GM10847 (cell line): ENCODE measurements around the gene HHIPL1.

Experiments used
- POLR2A ChIP-seq: IDR thresholded peaks from 2 replicates; pipeline ENCODE4 v1.6.1; 2011; ENCODE audit not compliant: insufficient read length; ENCODE audit errors: extremely low read depth

HHIPL1 gene

DNA sequence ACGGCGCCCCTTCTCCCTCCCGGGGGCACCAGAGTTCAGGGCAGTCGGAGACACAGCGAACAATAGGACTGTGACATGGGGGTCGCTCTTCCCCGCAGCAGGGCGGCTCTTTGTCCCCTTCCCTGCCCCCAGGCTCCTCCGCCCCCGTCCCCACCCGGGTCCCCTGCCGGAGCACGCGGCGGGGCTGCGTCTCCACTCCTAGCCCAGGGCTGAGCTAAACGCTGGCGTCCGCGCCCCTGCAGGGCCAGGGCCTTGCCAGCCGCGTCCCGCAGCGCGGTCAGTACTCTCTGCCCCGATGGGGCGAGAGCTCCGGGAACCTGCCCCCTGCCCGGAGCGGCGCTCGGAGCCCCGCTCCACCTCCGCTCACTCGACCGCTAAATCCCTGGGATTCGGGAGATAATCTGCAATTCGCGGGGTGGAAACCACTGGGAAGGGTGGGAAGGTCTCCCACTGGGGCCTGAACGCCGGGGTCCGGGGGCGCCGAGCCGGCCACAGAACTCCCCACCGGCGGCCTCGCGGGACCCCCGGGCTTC lies 40.1 kb upstream of the HHIPL1 start:
- TF ChIP-seq POLR2A = no peak

DNA sequence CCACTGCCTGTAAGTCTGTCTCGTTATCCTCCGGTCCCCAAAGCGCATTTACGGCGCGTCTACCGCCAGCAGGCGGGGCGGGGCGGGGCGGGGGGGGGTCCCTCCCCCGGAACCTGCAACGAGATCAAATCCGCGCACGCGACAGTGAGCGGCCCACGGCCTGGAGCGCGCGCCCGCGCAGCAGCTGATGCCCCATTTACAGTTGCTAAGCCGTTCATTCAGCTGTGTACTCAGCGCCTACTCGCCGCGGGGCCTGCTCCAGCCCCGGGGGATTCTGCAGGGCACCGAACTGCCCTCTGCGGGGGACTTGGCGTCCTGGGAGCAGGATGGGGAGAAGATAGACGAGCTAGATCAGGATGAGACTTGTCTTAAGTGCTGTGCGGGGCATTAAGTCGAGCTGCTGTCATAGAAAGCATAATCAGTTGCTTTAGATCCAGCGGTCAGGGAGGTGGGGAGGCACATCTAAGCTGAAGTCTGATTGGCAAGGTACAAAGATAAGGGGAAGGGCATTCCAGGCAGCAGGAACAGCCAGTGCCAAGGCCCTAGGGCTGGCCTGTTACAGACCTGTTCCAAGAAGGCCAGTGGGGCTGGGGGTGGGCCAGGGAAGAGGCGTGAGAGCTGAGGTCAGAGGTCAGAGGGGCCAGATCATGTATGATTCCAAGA lies 39.5 kb upstream of the HHIPL1 start:
- TF ChIP-seq POLR2A = no peak

DNA sequence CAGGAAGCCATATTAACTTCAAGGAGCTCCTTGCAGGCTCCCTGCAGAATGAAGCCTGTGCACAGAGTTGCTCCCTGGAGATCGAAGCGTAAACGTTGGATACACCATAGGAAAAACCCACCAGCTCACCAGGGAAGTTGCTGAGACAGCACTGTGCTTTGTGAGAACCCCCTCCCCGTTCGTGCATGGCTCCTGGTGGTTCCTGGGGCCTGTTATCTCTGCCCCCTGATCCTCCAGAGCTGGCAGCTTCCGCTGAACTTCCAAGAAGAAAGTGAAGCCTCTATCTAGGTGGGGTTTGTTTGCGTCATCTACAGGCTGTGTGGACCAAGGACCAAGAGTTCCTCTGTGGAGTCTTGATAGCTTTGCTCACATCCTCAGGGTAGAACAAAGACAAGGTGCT lies 38.6 kb upstream of the HHIPL1 start:
- no peak for TF ChIP-seq POLR2A

DNA sequence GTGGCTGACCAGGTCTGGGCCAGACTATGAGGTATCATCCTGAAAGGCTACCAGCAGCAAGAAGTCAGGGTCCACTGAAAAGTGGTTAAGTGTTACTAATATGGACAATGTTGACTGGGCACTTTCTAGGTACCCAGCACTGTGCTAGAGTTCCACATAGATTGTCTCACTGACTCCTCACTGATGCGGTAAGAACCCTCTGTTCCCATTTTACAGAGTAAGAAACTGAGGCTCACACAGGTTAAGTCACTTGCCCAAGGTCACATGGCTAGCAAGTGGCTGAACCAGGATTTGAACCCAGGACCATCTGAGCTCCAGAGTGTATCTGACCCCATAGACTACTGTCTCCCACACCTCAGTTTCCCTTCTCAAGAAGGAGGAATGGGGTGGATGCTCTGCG lies 36.3 kb upstream of the HHIPL1 start:
- TF ChIP-seq POLR2A = no peak

DNA sequence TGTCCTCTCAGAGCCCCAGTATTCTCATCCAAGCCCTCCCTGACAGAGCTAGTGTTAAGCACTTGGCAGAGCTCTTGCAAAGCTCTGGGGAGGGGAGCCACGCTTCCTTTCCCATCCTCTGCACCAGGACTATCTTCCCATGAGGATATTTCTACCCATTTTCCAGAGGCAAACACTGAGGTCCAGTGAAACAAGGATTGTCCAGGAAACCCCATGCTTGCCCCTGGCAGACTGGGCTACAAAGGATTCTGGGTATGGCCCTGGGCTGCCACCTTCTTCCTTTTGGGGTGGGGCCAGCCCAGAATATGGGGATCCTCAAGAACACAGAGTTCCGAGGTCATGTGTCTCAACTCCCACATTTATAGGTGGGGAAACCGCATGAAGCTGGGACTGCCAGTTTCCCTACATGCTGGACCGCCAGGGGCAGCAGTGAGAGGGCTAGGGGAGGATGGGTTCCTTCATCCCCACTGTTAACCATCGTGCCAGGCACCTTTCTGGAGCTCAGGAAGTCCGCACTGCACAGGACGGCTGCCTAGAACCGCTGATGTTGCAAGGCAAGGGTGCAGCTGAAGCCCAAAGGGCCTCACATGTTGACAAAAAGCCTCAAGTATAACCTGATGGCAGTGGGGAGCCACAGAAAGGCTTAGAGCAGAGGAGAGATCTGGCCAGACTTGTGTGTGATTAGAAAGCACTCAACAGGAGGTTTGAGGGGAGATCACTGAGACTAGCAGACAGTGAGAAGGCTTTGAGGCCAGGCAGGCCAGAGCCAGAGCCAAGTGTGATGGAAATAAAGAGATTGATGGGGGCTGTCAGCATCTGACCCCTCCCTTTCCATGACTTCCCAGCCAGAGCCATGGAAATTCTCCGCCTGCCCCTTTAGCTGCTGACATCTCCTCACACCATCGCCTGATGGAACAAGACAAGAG lies 35.4 kb upstream of the HHIPL1 start:
- no peak for TF ChIP-seq POLR2A

DNA sequence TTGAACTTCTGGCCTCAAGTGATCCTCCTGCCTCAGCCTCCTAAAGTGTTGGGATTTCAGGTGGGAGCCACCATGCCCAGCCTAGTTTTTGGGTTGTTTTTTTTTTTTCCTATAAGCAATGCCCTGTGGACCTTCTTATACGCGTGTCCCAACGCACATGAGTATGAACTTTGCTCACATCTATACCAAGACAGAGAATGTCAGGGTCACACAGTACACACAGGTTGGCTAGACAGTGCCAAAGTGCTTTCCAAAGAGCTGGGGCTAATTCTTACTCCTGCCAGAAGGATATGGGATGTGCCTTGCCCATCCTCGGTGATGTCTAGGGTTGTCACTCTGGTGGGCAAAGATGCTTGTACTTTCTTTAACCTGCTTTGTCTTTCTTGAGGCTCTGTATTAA lies 33.3 kb upstream of the HHIPL1 start:
- TF ChIP-seq POLR2A = no peak

DNA sequence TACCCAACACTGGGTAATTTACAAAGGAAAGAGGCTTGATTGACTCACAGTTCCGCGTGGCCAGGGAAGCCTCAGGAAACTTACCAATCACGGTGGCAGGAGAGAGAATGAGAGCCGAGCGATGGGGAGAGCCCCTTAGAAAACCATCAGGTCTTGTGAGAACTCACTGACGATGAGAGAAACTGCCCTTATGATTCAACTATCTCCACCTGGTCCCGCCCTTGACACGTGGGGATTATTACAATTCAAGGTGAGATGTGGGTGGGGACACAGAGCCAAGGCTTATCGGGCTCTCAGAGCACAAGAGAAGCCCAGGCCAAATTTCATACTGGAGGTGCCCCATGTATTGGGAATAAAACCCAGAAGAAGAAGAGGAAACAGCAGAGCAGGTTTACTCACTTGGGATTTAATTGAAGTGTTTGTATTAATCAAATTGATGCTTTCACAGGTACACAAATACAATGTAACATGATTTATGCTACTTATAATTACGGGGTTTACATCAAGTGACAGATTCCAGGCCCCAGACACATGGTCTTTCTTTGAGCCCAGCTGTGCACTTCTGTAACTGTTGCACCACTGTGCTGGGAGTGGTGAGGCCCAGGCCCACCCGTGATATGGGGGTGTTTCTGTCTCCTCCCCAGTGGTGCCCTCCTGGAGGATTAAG lies 32.7 kb upstream of the HHIPL1 start:
- no peak for TF ChIP-seq POLR2A

DNA sequence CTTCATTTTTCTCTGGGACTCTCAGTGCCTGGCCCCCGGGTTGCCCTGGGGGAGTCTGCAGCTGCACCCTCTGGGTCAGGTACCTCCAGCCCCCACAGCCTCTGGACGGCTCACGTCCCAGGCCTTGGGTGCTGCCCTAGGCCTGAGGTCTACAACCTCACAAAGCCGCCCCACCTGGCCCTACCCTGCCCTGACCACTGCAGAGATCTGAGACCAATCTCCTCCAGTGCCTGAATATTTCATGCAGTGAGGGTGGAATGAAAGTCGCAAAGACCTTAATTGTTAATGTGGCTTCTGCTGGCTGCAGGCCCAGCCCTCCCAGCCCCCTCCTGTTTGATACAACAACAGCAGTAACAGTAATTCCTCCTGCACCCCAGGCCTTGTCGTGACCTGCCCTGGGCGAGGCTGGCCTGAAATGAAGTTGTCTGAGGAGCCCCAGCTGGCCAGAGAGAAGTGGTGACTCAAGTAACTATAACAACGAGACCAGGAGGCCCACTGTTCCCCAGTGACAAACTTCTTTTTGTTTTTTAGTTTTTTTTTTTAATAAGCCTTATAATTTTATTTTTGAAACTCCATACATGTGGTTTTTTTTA lies 32.1 kb upstream of the HHIPL1 start:
- no peak for TF ChIP-seq POLR2A

DNA sequence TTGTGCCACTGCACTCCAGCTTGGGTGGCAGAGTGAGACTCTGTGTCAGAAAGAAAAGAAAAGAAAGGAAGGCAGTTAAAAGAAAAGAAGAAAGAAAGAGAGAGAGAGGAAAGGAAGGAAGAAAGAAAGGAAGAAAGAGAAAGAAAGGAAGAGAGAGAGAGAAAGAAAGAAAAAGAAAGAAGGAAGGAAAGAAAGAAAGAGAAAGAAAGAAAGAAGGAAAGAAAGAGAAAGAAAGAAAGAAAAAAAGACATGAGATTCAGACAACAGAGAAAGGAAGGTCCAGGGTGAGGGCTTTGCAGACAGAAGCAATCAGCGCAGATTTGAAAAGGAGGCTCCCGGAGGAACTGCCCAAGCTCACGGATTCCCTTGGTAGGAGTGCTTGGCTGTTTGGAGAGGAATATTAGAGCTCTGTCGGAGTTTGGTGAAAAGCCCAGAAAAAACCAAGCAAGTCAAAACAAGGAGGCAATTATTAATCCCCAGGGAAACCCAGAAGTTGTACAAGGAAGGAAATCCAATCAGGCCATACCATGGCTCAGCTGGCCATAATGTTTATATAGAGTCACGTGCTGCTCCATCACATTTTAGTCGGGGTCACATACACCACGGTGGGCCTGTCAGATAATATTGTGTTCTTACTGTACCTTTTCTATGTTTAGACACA lies 29.3 kb upstream of the HHIPL1 start:
- no peak for TF ChIP-seq POLR2A

DNA sequence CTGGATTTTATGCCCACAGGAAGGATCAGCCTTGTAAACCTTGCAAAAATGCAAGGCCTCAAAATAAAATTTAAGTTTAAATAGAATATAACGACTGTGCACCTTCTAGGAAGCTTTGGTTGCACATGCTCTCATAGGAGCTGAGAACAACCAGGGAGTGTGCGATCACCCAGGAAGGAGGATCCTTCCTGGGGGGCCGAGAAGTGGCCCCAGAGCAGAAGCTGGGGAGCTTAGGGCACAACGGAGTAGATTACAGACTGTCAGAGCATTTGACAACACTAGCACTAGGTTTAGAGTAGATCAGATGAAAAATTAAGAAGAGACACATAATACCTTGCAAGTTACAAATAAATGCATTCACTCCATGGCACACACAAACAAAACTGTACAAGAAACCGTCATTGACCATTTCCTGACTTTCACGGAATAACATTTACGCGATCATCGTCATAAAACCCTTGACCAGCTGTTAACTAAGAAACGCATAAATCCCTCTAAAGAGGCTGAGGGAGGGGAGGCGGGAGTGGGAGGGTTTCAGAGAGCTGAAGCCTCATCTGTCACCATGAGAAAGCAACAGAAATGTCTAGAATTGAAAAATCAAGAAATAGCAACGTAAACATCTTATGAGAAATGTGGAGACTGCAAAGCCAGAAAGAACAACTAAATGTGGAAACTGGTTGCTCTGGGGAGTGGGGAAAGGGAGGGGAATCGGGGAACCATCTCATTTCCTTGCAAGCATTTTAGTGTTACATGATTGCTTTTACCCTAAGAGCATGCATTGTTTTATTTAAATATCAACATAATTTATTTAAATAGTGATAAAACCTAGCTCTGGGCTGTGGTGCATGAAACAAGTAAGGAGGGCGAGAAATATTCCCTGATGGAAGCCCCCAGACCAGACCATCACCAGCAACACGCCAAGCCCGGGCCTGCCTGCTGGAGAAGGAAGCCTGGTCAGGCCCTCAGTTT lies 27.8 kb upstream of the HHIPL1 start:
- no peak for TF ChIP-seq POLR2A

DNA sequence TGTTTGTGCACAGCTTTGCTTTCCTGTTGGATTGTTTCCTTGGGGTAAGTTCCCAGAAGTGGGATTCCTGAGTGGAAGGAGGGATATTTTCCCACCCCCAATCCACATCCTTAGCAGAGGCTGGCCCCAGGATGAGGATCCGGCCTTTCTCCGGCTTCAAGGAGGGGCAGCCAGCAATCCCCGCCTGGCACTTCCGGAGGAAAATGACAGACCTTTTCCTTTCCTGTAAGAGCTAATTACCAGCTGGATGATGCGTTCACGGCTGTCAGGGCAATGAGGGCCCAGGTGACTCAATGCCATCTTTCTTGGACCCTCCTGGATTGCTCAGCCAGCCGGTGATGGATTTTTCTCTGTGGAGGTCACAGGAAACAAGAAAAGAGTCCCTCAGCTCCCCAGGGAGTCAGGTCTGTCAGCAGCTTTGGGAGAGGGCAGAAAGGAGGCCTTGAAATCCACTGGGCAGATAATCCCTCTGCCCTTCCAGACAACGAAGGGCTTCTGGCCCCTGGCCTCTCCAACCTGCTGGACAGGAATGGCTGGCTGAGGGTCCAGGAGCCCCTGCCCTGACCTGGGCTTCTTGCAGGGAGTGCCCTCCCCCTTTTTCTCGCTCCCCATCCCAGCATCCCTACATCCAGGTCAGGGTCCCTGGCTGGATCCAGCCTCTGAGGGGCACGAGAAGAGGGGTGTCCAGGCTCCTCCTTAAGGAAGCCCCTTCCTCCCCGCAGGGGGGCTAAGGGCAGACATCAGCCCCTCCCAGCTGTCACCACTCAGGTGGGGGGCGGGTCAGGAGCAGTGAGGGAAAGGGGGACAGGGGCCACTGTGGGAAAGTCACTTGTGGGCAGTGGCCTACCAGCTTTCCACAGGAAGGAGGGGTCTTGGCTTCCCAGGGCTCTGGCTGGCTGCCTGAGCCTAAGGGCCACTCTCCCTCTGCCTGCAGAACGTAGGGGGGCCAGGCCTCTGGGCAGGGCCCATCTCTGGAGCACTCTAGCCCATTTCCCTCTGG lies 24.8 kb upstream of the HHIPL1 start:
- TF ChIP-seq POLR2A = no peak

DNA sequence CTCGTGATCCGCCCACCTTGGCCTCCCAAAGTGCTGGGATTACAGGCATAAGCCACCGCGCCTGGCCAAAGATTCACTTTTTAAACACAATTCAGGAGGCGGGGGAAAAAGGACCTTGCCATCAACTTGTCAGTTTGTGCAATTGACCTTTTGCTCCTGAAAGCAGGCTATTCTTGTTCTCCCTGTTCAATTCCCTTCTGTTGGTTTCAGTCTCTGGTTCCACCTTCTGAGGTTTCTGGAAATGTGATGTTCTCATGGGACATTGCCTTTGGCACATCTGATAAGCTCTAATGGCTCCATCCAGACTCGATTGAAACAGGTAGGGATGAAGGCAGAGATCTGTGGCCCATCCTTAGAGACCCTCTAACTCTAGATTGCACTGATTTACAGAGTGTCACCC lies 23.0 kb upstream of the HHIPL1 start:
- TF ChIP-seq POLR2A = no peak
